HG02678 (cell line): Measurements from ENCODE around the gene VPS8.
"Not testable (repeated sequence)": the region's sequence is repeated elsewhere in the genome, so short reads cannot be mapped to it uniquely, and the experiment has no call there.

Source experiments
- ATAC-seq: cut with Tn5 transposase; IDR thresholded peaks from one replicate; pipeline ENCODE4 v1.9.1; 2021; ENCODE audit warnings: mild to moderate bottlenecking, moderate library complexity; ENCODE audit not compliant: unreplicated experiment

Gene VPS8

GRCh38 chr3:184908859-184909258 is 96.9 kb downstream of the VPS8 start:
- ATAC-seq = no peak

- ATAC-seq = no peak
Measured at GRCh38 chr3:184910664-184911063, 98.7 kb downstream of the VPS8 start.

GRCh38 chr3:184911570-184911969 is 99.6 kb downstream of the VPS8 start:
- no peak for ATAC-seq

- no peak for ATAC-seq
Measured at GRCh38 chr3:184912163-184912562, 100.2 kb downstream of the VPS8 start.

- ATAC-seq = no peak
Measured at GRCh38 chr3:184914628-184915027, 102.7 kb downstream of the VPS8 start.

- ATAC-seq = no peak
Measured at GRCh38 chr3:184918750-184919149, 106.8 kb downstream of the VPS8 start.

GRCh38 chr3:184919651-184920050 is 107.7 kb downstream of the VPS8 start:
- no peak for ATAC-seq

GRCh38 chr3:184924547-184924946 is 112.6 kb downstream of the VPS8 start:
- ATAC-seq = no peak

- ATAC-seq = no peak
Measured at GRCh38 chr3:184927796-184928315, 115.9 kb downstream of the VPS8 start.

GRCh38 chr3:184932777-184933176 is 120.8 kb downstream of the VPS8 start:
- ATAC-seq = no peak

GRCh38 chr3:184937611-184938010 is 125.6 kb downstream of the VPS8 start:
- ATAC-seq = no peak

- no peak for ATAC-seq
Measured at GRCh38 chr3:184941408-184941807, 129.4 kb downstream of the VPS8 start.

GRCh38 chr3:184942735-184943134 is 130.8 kb downstream of the VPS8 start:
- ATAC-seq = no peak

- no peak for ATAC-seq
Measured at GRCh38 chr3:184944241-184944640, 132.3 kb downstream of the VPS8 start.

- no peak for ATAC-seq
Measured at GRCh38 chr3:184945886-184946625, 134.1 kb downstream of the VPS8 start.

- no peak for ATAC-seq
Measured at GRCh38 chr3:184946917-184947316, 135.0 kb downstream of the VPS8 start.

- ATAC-seq = no peak
Measured at GRCh38 chr3:184949251-184949965, 137.4 kb downstream of the VPS8 start.

GRCh38 chr3:184950816-184951215 is 138.8 kb downstream of the VPS8 start:
- ATAC-seq = not testable (repeated sequence)

- no peak for ATAC-seq
Measured at GRCh38 chr3:184952671-184953070, 140.7 kb downstream of the VPS8 start.

- ATAC-seq = no peak
Measured at GRCh38 chr3:184953401-184953800, 141.4 kb downstream of the VPS8 start.

GRCh38 chr3:184954251-184954650 is 142.3 kb downstream of the VPS8 start:
- ATAC-seq = no peak

- ATAC-seq = not testable (repeated sequence)
Measured at GRCh38 chr3:184954851-184955250, 142.9 kb downstream of the VPS8 start.
